ENCODE results near the gene MDP1. TPM values are rescaled to one million over a fixed set of nuclear protein-coding genes. Genes with fewer than 3 reads are reported as not detected.
"Not testable (repeated sequence)": the region's sequence is repeated elsewhere in the genome, so short reads cannot be mapped to it uniquely, and the experiment has no call there.

MDP1 gene
- total RNA-seq, 2 donors from 2014 or later: 21.0 to 25.0 TPM

GRCh38 chr14:24246765-24247212 is 30.9 kb upstream of the MDP1 start:
- H3K9me3 ChIP-seq (ENCODE audit: control insufficient read depth, low read length): no peaks in the 10 kb centered on the region
- H3K27me3 Mint-ChIP-seq (ENCODE audit: insufficient read depth): peaks cover 18% of the 10 kb centered on the region
- no peak overlapping the region for H3K27ac Mint-ChIP-seq
- no peak overlapping the region for H3K4me3 ChIP-seq (ENCODE audit: low read length)
- no peak for DNase-seq
- H3K4me1 ChIP-seq (ENCODE audit: control insufficient read depth, insufficient read depth, low read length): no peaks in the 10 kb centered on the region
- no peak overlapping the region for H3K9ac ChIP-seq (ENCODE audit: extremely low read depth, low read length, poor library complexity, severe bottlenecking)
- H3K4me3 Mint-ChIP-seq: no peak overlapping the region
- no peaks in the 10 kb centered on the region for H3K9me3 Mint-ChIP-seq
- 83 to 93% methylated on average over 3 of the region's 3 CpGs for WGBS, 2 experiments (ENCODE audit: insufficient coverage in 1 of 2, insufficient read length in 1 of 2)
- TF ChIP-seq CTCF (conservative IDR thresholded peaks at IDR 0.05): no peak
- no peaks in the 10 kb centered on the region for H3K36me3 Mint-ChIP-seq (ENCODE audit: low read depth)
- no peaks in the 10 kb centered on the region for H3K36me3 ChIP-seq (ENCODE audit: control insufficient read depth, insufficient read depth, low read length)
- no peak overlapping the region for H3K27ac ChIP-seq (ENCODE audit: low read depth, low read length)
- peaks cover 3% of the 10 kb centered on the region for H3K4me1 Mint-ChIP-seq
- H3K27me3 ChIP-seq (ENCODE audit: control insufficient read depth, insufficient read depth, low read length, poor library complexity, severe bottlenecking): no peaks in the 10 kb centered on the region

GRCh38 chr14:24245350-24245749 is 29.5 kb upstream of the MDP1 start:
- not testable (repeated sequence) for H3K36me3 ChIP-seq (ENCODE audit: control insufficient read depth, insufficient read depth, low read length); H3K9me3 ChIP-seq (ENCODE audit: control insufficient read depth, low read length); H3K4me3 Mint-ChIP-seq; H3K9me3 Mint-ChIP-seq; H3K27ac Mint-ChIP-seq; H3K27ac ChIP-seq (ENCODE audit: low read depth, low read length); H3K36me3 Mint-ChIP-seq (ENCODE audit: low read depth); H3K9ac ChIP-seq (ENCODE audit: extremely low read depth, low read length, poor library complexity, severe bottlenecking); DNase-seq; H3K4me1 Mint-ChIP-seq; H3K4me3 ChIP-seq (ENCODE audit: low read length); H3K4me1 ChIP-seq (ENCODE audit: control insufficient read depth, insufficient read depth, low read length); H3K27me3 ChIP-seq (ENCODE audit: control insufficient read depth, insufficient read depth, low read length, poor library complexity, severe bottlenecking)
- peaks cover 18% of the 10 kb centered on the region for H3K27me3 Mint-ChIP-seq (ENCODE audit: insufficient read depth)
- WGBS, 2 experiments (ENCODE audit: insufficient coverage in 1 of 2, insufficient read length in 1 of 2): 93 to 97% methylated on average over 6 to 11 of the region's 11 CpGs

- peak overlapping the region; percentile 98 for H3K27ac ChIP-seq (ENCODE audit: low read depth, low read length)
- no peak for DNase-seq
- H3K27me3 ChIP-seq (ENCODE audit: control insufficient read depth, insufficient read depth, low read length, poor library complexity, severe bottlenecking): no peaks in the 10 kb centered on the region
These were observed 27.5 kb upstream of the MDP1 start for GRCh38 chr14:24243336-24243836.

More at GRCh38 chr14:24243336-24243836, 27.5 kb upstream of the MDP1 start:
- Histone ChIP-seq H3K36me3 (ENCODE audit: control insufficient read depth, insufficient read depth, low read length) (peaks cover 28% of the 10 kb centered on the region), H3K9ac (ENCODE audit: extremely low read depth, low read length, poor library complexity, severe bottlenecking) (peak overlapping the region; percentile 77), H3K4me1 (ENCODE audit: control insufficient read depth, insufficient read depth, low read length) (no peaks in the 10 kb centered on the region), H3K9me3 (ENCODE audit: control insufficient read depth, low read length) (no peaks in the 10 kb centered on the region), H3K4me3 (ENCODE audit: low read length) (peak overlapping the region; percentile 92)
- Mint-ChIP-seq H3K4me1 (peaks cover 3% of the 10 kb centered on the region), H3K27ac (peak overlapping the region; percentile 99), H3K9me3 (no peaks in the 10 kb centered on the region), H3K36me3 (ENCODE audit: low read depth) (peaks cover 23% of the 10 kb centered on the region), H3K27me3 (ENCODE audit: insufficient read depth) (peaks cover 18% of the 10 kb centered on the region), H3K4me3 (peak overlapping the region; percentile 72)
- WGBS, 2 experiments (ENCODE audit: insufficient coverage in 1 of 2, insufficient read length in 1 of 2): 69 to 71% methylated on average over 9 to 10 of the region's 10 CpGs
- TF ChIP-seq CTCF (conservative IDR thresholded peaks at IDR 0.05): no peak

All from endodermal cell (in vitro differentiated cells).